HepG2 (cell line): Measurements from ENCODE around the gene ABCF1. TPM values are rescaled to one million over a fixed set of nuclear protein-coding genes. Genes with fewer than 3 reads are reported as not detected.

Experiments
- ARID5B ChIP-seq: IDR thresholded peaks from 2 replicates; pipeline ENCODE4 v1.4.0; 2020; ENCODE audit warnings: mild to moderate bottlenecking, missing genetic modification reagents
- CREM ChIP-seq, 2 experiments: sonication (generic) in 1 of 2; formaldehyde crosslinking in 1 of 2; IDR thresholded peaks; 2 replicates each; pipeline versions ENCODE4 v1.4.0 to v1.6.1; 2016 to 2020; ENCODE audit warnings: antibody characterized with exemption in 1 of 2, mild to moderate bottlenecking in 1 of 2, missing genetic modification reagents in 1 of 2
- ELF1 ChIP-seq: sonication (generic); formaldehyde crosslinking; IDR thresholded peaks from 2 replicates; pipeline ENCODE4 v1.4.0; 2020; ENCODE audit warnings: missing genetic modification reagents
- GATA4 ChIP-seq: sonication (generic); IDR thresholded peaks from 2 replicates; pipeline ENCODE4 v1.6.1; 2016; ENCODE audit warnings: antibody characterized with exemption, low read depth, borderline replicate concordance
- HMGXB3 ChIP-seq: sonication (generic); formaldehyde crosslinking; IDR thresholded peaks from 2 replicates; pipeline ENCODE4 v1.4.0; 2020; ENCODE audit warnings: missing genetic modification reagents, borderline replicate concordance
- HNF1A ChIP-seq, 2 experiments: sonication (generic) in 1 of 2; formaldehyde crosslinking in 1 of 2; IDR thresholded peaks; 2 replicates each; pipeline versions ENCODE4 v1.4.0 to v1.6.1; 2016 to 2020; ENCODE audit warnings: borderline replicate concordance in 1 of 2, low read depth in 1 of 2, mild to moderate bottlenecking in 1 of 2, missing genetic modification reagents in 1 of 2
- MEIS1 ChIP-seq: sonication (generic); formaldehyde crosslinking; IDR thresholded peaks from 2 replicates; pipeline ENCODE4 v1.9.0; 2021; ENCODE audit warnings: mild to moderate bottlenecking, missing genetic modification reagents, moderate library complexity, borderline replicate concordance
- MYPOP ChIP-seq: sonication (generic); formaldehyde crosslinking; IDR thresholded peaks from 2 replicates; pipeline ENCODE4 v1.8.1; 2023; ENCODE audit warnings: mild to moderate bottlenecking, moderate library complexity, missing genetic modification reagents
- NR1H2 ChIP-seq: sonication (generic); formaldehyde crosslinking; IDR thresholded peaks from 2 replicates; pipeline ENCODE4 v1.8.1; 2022; ENCODE audit warnings: low read depth, missing genetic modification reagents, borderline replicate concordance
- SETDB1 ChIP-seq: sonication (generic); formaldehyde crosslinking; IDR thresholded peaks from 2 replicates; pipeline ENCODE4 v1.5.1; 2020; ENCODE audit warnings: missing genetic modification reagents, mild to moderate bottlenecking, borderline replicate concordance
- ZFP41 ChIP-seq: sonication (generic); formaldehyde crosslinking; IDR thresholded peaks from 2 replicates; pipeline ENCODE4 v1.4.0; 2020; ENCODE audit warnings: mild to moderate bottlenecking, missing genetic modification reagents, borderline replicate concordance
- polyA plus RNA-seq, 8 experiments: library from polyadenylated mRNA; depleted of rRNA in 3 of 8; stranded (reverse) in 7 of 8; unstranded in 1 of 8; fragments of >200 nt; fragmentation: Illumina TruSeq in 4 of 8; extraction: Trizol in 4 of 8; gene quantifications; 2 replicates each; pipeline versions ENCODE4 v1.2.1 to v1.2.3, GENCODE V29; 2011 to 2016; ENCODE audit warnings: low read depth in 4 of 8, missing spikeins in 1 of 8, mixed read lengths in 1 of 8; ENCODE audit not compliant: insufficient read depth in 1 of 8
- total RNA-seq, 5 experiments: library from RNA; depleted of rRNA; stranded (reverse); fragments of >200 nt; fragmentation: Illumina TruSeq; extraction: Trizol; gene quantifications; 2 replicates each; pipeline ENCODE4 v1.2.3, GENCODE V29; 2016; ENCODE audit warnings: low read depth in 1 of 5

Gene ABCF1
- total and polyA plus RNA-seq, 2 of the 13 experiments (the other 11 are each of a cell fraction or from before 2014, with no cell fraction given) = 25.4 to 98.9 TPM

- TF ChIP-seq ARID5B (CRISPR knock-in tag) (peak; percentile 50; the same call in 1 of the 2 replicates), HNF1A (IDR thresholded peaks at IDR 0.05; ENCODE audit: low read depth) (no peak), HNF1A (CRISPR knock-in tag; IDR thresholded peaks at IDR 0.05; ENCODE audit: borderline replicate concordance) (no peak), MEIS1 (CRISPR knock-in tag) (no peak), ELF1 (no peak), SETDB1 (CRISPR knock-in tag) (no peak), CREM (IDR thresholded peaks at IDR 0.05) (no peak), CREM (CRISPR knock-in tag; IDR thresholded peaks at IDR 0.05) (no peak), NR1H2 (CRISPR knock-in tag) (no peak), ZFP41 (no peak), MYPOP (CRISPR knock-in tag) (no peak), HMGXB3 (CRISPR knock-in tag) (no peak; the same call in 1 of the 2 replicates), GATA4 (no peak)
Measured at GRCh38 chr6:30614843-30615218, 43.6 kb downstream of the ABCF1 start (continued).
